ENCODE data around the gene JAK1.
A peak's percentile ranks its signal among the peaks of the same experiment; 100 is the strongest.

JAK1 gene

GRCh38 chr1:64866689-64867088 is 99.7 kb downstream of the JAK1 start:
- no peak for DNase-seq (ENCODE audit: low read depth in 3 of 3)

GRCh38 chr1:64865105-64865757 is 101.1 kb downstream of the JAK1 start:
- DNase-seq (ENCODE audit: low read depth in 3 of 3): no peak

GRCh38 chr1:64864018-64864940 is 102.1 kb downstream of the JAK1 start:
- DNase-seq (ENCODE audit: low read depth in 3 of 3): peak in 2 of 3 experiments; percentile 2 to 14

GRCh38 chr1:64861611-64862010 is 104.7 kb downstream of the JAK1 start:
- no peak for DNase-seq (ENCODE audit: low read depth in 3 of 3)

- no peak for DNase-seq (ENCODE audit: low read depth in 3 of 3)
Observed at GRCh38 chr1:64857347-64857746, 109.0 kb downstream of the JAK1 start.

- DNase-seq (ENCODE audit: low read depth in 3 of 3): no peak
Observed at GRCh38 chr1:64856553-64856952, 109.8 kb downstream of the JAK1 start.

GRCh38 chr1:64855557-64855956 is 110.8 kb downstream of the JAK1 start:
- no peak for DNase-seq (ENCODE audit: low read depth in 3 of 3)

GRCh38 chr1:64854674-64855073 is 111.7 kb downstream of the JAK1 start:
- no peak for DNase-seq (ENCODE audit: low read depth in 3 of 3)

- no peak for DNase-seq (ENCODE audit: low read depth in 3 of 3)
Observed at GRCh38 chr1:64851664-64852063, 114.7 kb downstream of the JAK1 start.

- no peak for DNase-seq (ENCODE audit: low read depth in 3 of 3)
Observed at GRCh38 chr1:64850846-64851245, 115.5 kb downstream of the JAK1 start.

- DNase-seq (ENCODE audit: low read depth in 3 of 3): no peak
Observed at GRCh38 chr1:64849942-64850341, 116.4 kb downstream of the JAK1 start.

- no peak for DNase-seq (ENCODE audit: low read depth in 3 of 3)
Observed at GRCh38 chr1:64848803-64849202, 117.5 kb downstream of the JAK1 start.

GRCh38 chr1:64848136-64848535 is 118.2 kb downstream of the JAK1 start:
- no peak for DNase-seq (ENCODE audit: low read depth in 3 of 3)

GRCh38 chr1:64847666-64848065 is 118.7 kb downstream of the JAK1 start:
- no peak for DNase-seq (ENCODE audit: low read depth in 3 of 3)

- no peak for DNase-seq (ENCODE audit: low read depth in 3 of 3)
Observed at GRCh38 chr1:64846573-64847430, 119.5 kb downstream of the JAK1 start.

GRCh38 chr1:64845831-64846425 is 120.4 kb downstream of the JAK1 start:
- no peak for DNase-seq (ENCODE audit: low read depth in 3 of 3)

- DNase-seq (ENCODE audit: low read depth in 3 of 3): no peak
Observed at GRCh38 chr1:64844609-64845008, 121.7 kb downstream of the JAK1 start.

- no peak for DNase-seq (ENCODE audit: low read depth in 3 of 3)
Observed at GRCh38 chr1:64844175-64844574, 122.2 kb downstream of the JAK1 start.

GRCh38 chr1:64843675-64844074 is 122.7 kb downstream of the JAK1 start:
- no peak for DNase-seq (ENCODE audit: low read depth in 3 of 3)

- no peak for DNase-seq (ENCODE audit: low read depth in 3 of 3)
Observed at GRCh38 chr1:64842224-64842623, 124.1 kb downstream of the JAK1 start.

GRCh38 chr1:64841330-64842065 is 124.9 kb downstream of the JAK1 start:
- no peak for DNase-seq (ENCODE audit: low read depth in 3 of 3)

Measured in stimulated activated CD4-positive, alpha-beta T cell treated with anti-CD3 and anti-CD28 coated beads, TNF-alpha, amount 100 ng/mL, for 24 hours (primary cell).